Progenitor cell of endocrine pancreas (in vitro differentiated cells): ENCODE measurements around the gene LHX1. TPM values are rescaled to one million over a fixed set of nuclear protein-coding genes. Genes with fewer than 3 reads are reported as not detected.

Experiments
- DNase-seq: peaks from one replicate; pipeline ENCODE4 v3.0.0; 2021; ENCODE audit warnings: low spot score; ENCODE audit not compliant: unreplicated experiment
- H3K27ac Mint-ChIP-seq: 2 replicates; pipeline ENCODE4 v1.8.0; 2021; ENCODE audit warnings: mild to moderate bottlenecking, moderate library complexity, mixed read lengths
- H3K27me3 Mint-ChIP-seq: 2 replicates; pipeline ENCODE4 v1.8.0; 2021; ENCODE audit warnings: mixed read lengths
- H3K36me3 Mint-ChIP-seq: 2 replicates; pipeline ENCODE4 v1.8.0; 2022; ENCODE audit warnings: mixed read lengths; ENCODE audit not compliant: insufficient read depth
- H3K4me1 Mint-ChIP-seq: 2 replicates; pipeline ENCODE4 v1.8.0; 2021; ENCODE audit warnings: low read depth, mixed read lengths
- H3K4me3 Mint-ChIP-seq: 2 replicates; pipeline ENCODE4 v1.8.0; 2021; ENCODE audit warnings: low read depth, mild to moderate bottlenecking, moderate library complexity, mixed read lengths
- H3K9me3 Mint-ChIP-seq: 2 replicates; pipeline ENCODE4 v1.8.0; 2021; ENCODE audit warnings: low read depth, mixed read lengths
- total RNA-seq: library from RNA; stranded (reverse); gene quantifications from 2 replicates; pipeline ENCODE4 v1.2.1, GENCODE V29; 2021
- TF ChIP-seq, protein P1 (sequence below): fragments of 200-600 bp; sonication (generic); IDR thresholded peaks from one replicate; pipeline ENCODE4 v1.5.0; 2021; ENCODE audit warnings: antibody characterized with exemption, mild to moderate bottlenecking; ENCODE audit not compliant: unreplicated experiment

The LHX1 gene
- total RNA-seq, 1 donor from 2014 or later, result 2.0 TPM

DNA sequence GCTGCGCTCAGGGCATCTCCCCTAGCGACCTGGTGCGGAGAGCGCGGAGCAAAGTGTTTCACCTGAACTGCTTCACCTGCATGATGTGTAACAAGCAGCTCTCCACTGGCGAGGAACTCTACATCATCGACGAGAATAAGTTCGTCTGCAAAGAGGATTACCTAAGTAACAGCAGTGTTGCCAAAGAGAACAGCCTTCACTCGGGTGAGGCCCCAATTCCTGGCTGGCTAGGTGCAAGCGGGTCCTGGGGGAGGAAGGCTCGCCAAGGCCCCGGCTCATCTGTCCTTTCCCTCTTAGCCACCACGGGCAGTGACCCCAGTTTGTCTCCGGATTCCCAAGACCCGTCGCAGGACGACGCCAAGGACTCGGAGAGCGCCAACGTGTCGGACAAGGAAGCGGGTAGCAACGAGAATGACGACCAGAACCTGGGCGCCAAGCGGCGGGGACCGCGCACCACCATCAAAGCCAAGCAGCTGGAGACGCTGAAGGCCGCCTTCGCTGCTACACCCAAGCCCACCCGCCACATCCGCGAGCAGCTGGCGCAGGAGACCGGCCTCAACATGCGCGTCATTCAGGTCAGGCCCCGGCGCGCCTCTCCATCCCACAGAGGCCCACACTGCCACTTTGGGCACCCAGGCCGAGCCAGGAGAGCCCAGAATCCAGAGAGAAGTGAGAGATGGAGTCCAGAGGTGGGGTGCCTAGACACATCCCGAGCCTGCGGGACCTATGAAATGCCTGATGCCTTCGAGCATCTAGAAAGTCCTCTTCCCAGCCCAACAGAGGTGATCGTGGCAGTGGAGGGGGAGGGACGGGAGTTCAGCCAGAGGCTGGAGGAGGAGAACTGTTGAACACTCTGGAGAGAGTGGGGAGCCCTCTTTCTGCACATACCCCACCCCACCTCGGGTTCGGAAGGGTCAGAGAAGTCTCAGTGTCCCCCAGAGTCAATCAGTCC lies 3.3 kb downstream of the LHX1 start:
- H3K27ac Mint-ChIP-seq, result no peak overlapping the region
- H3K9me3 Mint-ChIP-seq, result no peaks in the 10 kb centered on the region
- TF ChIP-seq, protein P1, sequence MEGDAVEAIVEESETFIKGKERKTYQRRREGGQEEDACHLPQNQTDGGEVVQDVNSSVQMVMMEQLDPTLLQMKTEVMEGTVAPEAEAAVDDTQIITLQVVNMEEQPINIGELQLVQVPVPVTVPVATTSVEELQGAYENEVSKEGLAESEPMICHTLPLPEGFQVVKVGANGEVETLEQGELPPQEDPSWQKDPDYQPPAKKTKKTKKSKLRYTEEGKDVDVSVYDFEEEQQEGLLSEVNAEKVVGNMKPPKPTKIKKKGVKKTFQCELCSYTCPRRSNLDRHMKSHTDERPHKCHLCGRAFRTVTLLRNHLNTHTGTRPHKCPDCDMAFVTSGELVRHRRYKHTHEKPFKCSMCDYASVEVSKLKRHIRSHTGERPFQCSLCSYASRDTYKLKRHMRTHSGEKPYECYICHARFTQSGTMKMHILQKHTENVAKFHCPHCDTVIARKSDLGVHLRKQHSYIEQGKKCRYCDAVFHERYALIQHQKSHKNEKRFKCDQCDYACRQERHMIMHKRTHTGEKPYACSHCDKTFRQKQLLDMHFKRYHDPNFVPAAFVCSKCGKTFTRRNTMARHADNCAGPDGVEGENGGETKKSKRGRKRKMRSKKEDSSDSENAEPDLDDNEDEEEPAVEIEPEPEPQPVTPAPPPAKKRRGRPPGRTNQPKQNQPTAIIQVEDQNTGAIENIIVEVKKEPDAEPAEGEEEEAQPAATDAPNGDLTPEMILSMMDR, result no peak
- peaks cover 1% of the 10 kb centered on the region for H3K36me3 Mint-ChIP-seq
- H3K27me3 Mint-ChIP-seq, result peaks cover 85% of the 10 kb centered on the region
- peaks cover 24% of the 10 kb centered on the region for H3K4me1 Mint-ChIP-seq
- no peak for DNase-seq
- H3K4me3 Mint-ChIP-seq, result no peak overlapping the region

DNA sequence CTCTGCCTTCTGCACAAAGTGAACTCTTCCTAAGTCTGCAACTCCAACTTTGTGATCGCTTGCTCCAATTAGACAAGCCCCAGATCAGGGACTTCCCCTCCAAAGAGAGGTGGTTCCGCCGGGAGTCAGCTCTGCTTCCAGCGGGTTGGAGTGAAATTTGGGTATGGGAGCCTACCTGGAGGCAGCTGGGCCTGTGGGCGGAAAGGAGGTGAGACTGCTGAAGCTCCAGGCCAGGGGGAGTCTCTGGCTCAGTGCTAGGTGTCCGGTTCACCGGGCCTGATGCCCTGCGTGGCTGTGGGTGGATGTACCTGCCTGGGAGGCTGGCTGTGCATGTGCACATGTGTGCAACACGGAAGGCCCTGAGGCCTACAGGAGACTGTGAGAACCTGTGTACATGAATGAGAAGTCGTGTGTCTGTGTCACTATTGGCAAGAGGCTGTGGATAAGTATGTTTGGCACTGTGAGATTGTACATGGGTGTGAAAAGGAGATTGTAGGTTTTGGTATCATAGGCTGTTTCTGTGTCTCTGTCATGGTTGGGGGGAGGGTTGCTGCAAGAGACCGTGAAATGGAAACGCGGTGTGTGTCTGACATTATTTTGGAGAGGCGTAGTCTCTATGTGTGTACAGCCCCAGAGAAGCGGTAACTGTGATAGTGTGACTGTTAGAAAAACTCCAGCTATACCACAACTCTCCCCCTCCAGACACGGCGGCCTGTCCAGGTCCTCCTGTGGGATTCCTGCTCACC lies 4.2 kb downstream of the LHX1 start:
- Mint-ChIP-seq H3K4me1 (peaks cover 17% of the 10 kb centered on the region), H3K4me3 (no peak overlapping the region), H3K36me3 (peaks cover 1% of the 10 kb centered on the region), H3K27me3 (peaks cover 85% of the 10 kb centered on the region), H3K27ac (peak overlapping the region; percentile 18), H3K9me3 (no peaks in the 10 kb centered on the region)
- TF ChIP-seq, protein P1, result no peak
- no peak for DNase-seq

DNA sequence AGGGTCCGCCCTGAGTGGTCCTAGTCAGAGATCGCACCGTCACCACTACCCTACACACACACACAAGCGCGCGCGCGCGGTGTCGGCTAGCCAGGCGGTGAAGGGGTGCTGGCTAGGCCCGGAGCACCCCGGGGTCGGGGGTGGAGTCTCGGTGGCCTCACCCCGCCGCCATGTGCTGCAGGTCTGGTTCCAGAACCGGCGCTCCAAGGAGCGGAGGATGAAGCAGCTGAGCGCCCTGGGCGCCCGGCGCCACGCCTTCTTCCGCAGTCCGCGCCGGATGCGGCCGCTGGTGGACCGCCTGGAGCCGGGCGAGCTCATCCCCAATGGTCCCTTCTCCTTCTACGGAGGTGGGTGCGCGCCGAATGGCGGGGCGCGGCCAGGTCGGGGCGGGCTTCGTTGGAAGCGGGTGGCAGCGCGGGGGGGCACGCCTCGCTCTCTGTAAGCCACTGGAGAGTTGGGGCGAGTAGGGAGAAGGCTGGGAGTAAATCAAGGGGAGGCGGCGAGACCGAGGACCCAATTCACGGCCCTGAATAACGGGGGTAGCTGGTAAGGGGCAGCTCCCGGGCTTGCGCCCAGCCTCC lies 4.8 kb downstream of the LHX1 start:
- H3K4me3 Mint-ChIP-seq, result no peak overlapping the region
- peaks cover 15% of the 10 kb centered on the region for H3K4me1 Mint-ChIP-seq
- H3K27ac Mint-ChIP-seq, result peak overlapping the region; percentile 18
- DNase-seq, result no peak
- H3K9me3 Mint-ChIP-seq, result no peaks in the 10 kb centered on the region
- TF ChIP-seq, protein P1, result no peak
- peaks cover 1% of the 10 kb centered on the region for H3K36me3 Mint-ChIP-seq
- H3K27me3 Mint-ChIP-seq, result peaks cover 85% of the 10 kb centered on the region

DNA sequence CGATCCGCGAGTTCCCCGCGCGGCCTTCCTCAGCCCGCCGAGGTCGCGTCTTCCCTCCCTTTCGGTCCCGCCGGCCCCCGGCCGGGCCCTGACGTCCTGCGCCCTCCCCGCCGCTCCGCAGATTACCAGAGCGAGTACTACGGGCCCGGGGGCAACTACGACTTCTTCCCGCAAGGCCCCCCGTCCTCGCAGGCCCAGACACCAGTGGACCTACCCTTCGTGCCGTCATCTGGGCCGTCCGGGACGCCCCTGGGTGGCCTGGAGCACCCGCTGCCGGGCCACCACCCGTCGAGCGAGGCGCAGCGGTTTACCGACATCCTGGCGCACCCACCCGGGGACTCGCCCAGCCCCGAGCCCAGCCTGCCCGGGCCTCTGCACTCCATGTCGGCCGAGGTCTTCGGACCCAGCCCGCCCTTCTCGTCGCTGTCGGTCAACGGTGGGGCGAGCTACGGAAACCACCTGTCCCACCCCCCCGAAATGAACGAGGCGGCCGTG lies 5.4 kb downstream of the LHX1 start:
- Mint-ChIP-seq H3K4me3 (no peak overlapping the region), H3K9me3 (no peaks in the 10 kb centered on the region), H3K4me1 (peaks cover 11% of the 10 kb centered on the region), H3K27me3 (peaks cover 85% of the 10 kb centered on the region), H3K27ac (no peak overlapping the region), H3K36me3 (peaks cover 1% of the 10 kb centered on the region)
- no peak for DNase-seq
- TF ChIP-seq, protein P1, result no peak
